Right cardiac atrium (tissue), 5 donors: ENCODE results near the gene TNC. TPM values are rescaled to one million over a fixed set of nuclear protein-coding genes. Genes with fewer than 3 reads are reported as not detected.

ENCODE experiments used
- ATAC-seq, 2 donors: fragments of 200-7000 bp; cut with Tn5 transposase; one replicate each; pipeline versions ENCODE4 v1.8.0 to v1.9.1; 2020; ENCODE audit warnings: moderate library complexity in 2 of 2, mild to moderate bottlenecking in 1 of 2
- DNase-seq, 3 donors: peaks; one replicate each; pipeline ENCODE4 v3.0.0-alpha.2; 2020
- H3K27ac ChIP-seq: one replicate; pipeline ENCODE4 v1.5.1; 2013; ENCODE audit warnings: mild to moderate bottlenecking, low read length, control low read depth, moderate library complexity
- H3K27me3 ChIP-seq: one replicate; pipeline ENCODE4 v1.6.1; 2013; ENCODE audit not compliant: control insufficient read depth, insufficient read depth
- H3K4me1 ChIP-seq: one replicate; pipeline ENCODE4 v1.6.1; 2013; ENCODE audit warnings: low read length; ENCODE audit not compliant: control insufficient read depth, insufficient read depth
- H3K4me3 ChIP-seq: one replicate; pipeline ENCODE4 v1.5.1; 2013; ENCODE audit warnings: low read length, control low read depth
- H3K9me3 ChIP-seq: one replicate; pipeline ENCODE4 v1.6.1; 2013; ENCODE audit warnings: low read length; ENCODE audit not compliant: control insufficient read depth
- WGBS: extraction: QIAGEN DNeasy Blood & Tissue Kit; methylation state at CpG from one replicate; pipeline ENCODE4 v1.1.7; 2013; 5-methylcytosine and 5-hydroxymethylcytosine counted together
- intact Hi-C, 4 donors: fragments of 100-400 bp; cut with DNase I; formaldehyde crosslinking; loops; one replicate each; pipeline versions ENCODE4 v1.11.0 to v1.14.0; 2022 to 2023
- polyA plus RNA-seq: library from polyadenylated mRNA; stranded (reverse); fragments of 200-250 nt; gene quantifications from one replicate; pipeline ENCODE4 v1.2.3, GENCODE V29; 2013
- total RNA-seq, 4 donors: library from RNA; stranded (reverse); fragmentation: NEBNext Ultra II Directional; extraction: Animal tissue kit (Norgen Biotek cat#: 25700); gene quantifications; one replicate each; pipeline ENCODE4 v1.2.1, GENCODE V29; 2021
- donor health status: healthy with polysubstance abuse.
- donor health status: DM: no; HTN: yes; CAD: no.
- donor health status: DM: no; HTN: no; CAD: no.
- donor health status: DM: no; HTN: yes; CAD: no; lungs with severe emphysema.
- donor health status: DM: yes; HTN: yes; CAD: no.

Gene TNC
- total and polyA plus RNA-seq, 5 donors, result 2.5 to 34.4 (median 6.9) TPM

- WGBS, result 53% methylated on average over 4 of the region's 4 CpGs
- ATAC-seq (no peak), DNase-seq (no peak)
- Histone ChIP-seq H3K27ac (no peak overlapping the region), H3K4me3 (no peak overlapping the region), H3K9me3 (no peaks in the 10 kb centered on the region), H3K4me1 (no peaks in the 10 kb centered on the region), H3K27me3 (no peaks in the 10 kb centered on the region)
- intact Hi-C loops, result no loop called here
Observed at GRCh38 chr9:115030006-115030405, 88.0 kb downstream of the TNC start.

GRCh38 chr9:115025721-115026120 is 92.2 kb downstream of the TNC start:
- no peak for ATAC-seq
- no peaks in the 10 kb centered on the region for H3K4me1 ChIP-seq
- no peak for DNase-seq
- H3K27ac ChIP-seq, result no peak overlapping the region
- H3K9me3 ChIP-seq, result no peaks in the 10 kb centered on the region
- no peak overlapping the region for H3K4me3 ChIP-seq
- H3K27me3 ChIP-seq, result no peaks in the 10 kb centered on the region
- intact Hi-C loops, result no loop called here

DNA sequence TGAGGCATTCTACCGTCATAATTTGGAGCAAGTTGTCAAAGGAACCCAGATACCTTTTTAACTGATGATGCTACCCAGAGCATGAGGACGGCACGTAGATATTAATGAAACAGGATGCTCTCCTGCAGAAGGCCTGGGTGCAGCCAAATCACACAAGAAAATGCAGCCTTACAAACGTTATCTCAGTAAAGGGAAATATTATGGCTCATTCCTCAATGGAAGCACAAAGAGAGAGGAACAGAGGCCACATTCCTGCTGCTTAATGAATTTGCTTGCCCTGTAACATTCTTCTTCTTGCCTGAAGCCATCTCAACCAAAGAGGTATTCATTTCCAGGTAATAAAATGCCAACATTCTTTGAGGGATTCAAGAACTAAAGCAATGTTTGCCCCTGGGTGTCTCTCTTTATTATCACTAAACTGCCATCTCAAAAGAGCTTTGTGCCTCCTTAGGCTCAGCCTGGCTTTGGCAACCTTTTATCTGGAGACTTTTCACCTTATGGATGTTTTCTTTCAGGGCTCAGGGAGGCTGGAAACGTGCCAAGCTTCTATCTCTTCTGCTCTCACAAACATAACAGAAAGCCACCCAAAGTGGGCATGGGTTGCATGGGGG is 92.9 kb downstream of the TNC start:
- H3K4me1 ChIP-seq, result no peaks in the 10 kb centered on the region
- no peak overlapping the region for H3K4me3 ChIP-seq
- no peaks in the 10 kb centered on the region for H3K27me3 ChIP-seq
- WGBS, result 44% methylated on average over 5 of the region's 5 CpGs
- no peak overlapping the region for H3K27ac ChIP-seq
- no peak for DNase-seq
- intact Hi-C loops, result no loop called here
- no peaks in the 10 kb centered on the region for H3K9me3 ChIP-seq
- no peak for ATAC-seq

DNA sequence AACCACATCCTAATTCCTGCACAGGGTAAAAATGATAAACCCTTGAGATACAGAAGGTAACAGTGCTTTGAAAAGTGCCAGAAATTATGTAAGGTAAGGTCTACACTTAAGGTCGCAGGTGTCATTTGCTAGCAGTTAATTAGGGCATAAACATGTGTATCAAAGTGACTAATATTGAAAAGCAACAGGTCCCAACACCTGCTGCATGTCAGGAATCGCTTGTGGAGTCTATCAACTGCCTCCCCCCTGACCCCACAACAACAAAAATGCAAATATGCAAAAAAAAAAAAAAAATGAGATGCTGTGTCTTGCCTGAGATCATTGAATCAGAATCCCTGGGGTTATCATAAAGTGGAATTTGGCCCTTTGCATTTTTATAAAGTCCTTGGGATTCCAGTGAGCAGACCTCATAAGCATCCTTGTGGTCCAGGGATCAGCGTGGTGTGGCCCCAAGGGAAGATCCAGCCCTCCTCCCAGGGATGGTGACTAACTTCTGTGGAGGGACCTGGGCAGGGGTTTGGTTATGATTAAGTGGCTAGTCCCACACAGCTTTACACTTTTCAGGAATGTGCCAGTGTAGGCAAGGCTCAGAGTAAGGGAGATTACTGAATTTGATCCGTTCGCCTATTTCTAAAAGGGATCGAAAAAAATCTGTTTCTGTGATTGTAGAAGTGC is 95.1 kb downstream of the TNC start:
- no peak for DNase-seq
- H3K27me3 ChIP-seq, result no peaks in the 10 kb centered on the region
- H3K4me1 ChIP-seq, result no peaks in the 10 kb centered on the region
- H3K4me3 ChIP-seq, result no peak overlapping the region
- H3K9me3 ChIP-seq, result no peaks in the 10 kb centered on the region
- no peak for ATAC-seq
- H3K27ac ChIP-seq, result no peak overlapping the region
- intact Hi-C loops, result no loop called here
- 83% methylated on average over 6 of the region's 6 CpGs for WGBS

- WGBS, result 62% methylated on average over 8 of the region's 8 CpGs
- H3K9me3 ChIP-seq, result no peaks in the 10 kb centered on the region
- no peak overlapping the region for H3K4me3 ChIP-seq
- intact Hi-C loops, result loop anchor here (5.0 to 10.0 kb wide), 5 partner anchors 104 to 614 kb away; partner anchors contain the start of gene TEX48 (in 2 of the 4)
- no peak overlapping the region for H3K27ac ChIP-seq
- no peaks in the 10 kb centered on the region for H3K27me3 ChIP-seq
- ATAC-seq (peak; percentile 33 to 41), DNase-seq (no peak)
- no peaks in the 10 kb centered on the region for H3K4me1 ChIP-seq
Observed at GRCh38 chr9:115018547-115019435, 99.2 kb downstream of the TNC start.

DNA sequence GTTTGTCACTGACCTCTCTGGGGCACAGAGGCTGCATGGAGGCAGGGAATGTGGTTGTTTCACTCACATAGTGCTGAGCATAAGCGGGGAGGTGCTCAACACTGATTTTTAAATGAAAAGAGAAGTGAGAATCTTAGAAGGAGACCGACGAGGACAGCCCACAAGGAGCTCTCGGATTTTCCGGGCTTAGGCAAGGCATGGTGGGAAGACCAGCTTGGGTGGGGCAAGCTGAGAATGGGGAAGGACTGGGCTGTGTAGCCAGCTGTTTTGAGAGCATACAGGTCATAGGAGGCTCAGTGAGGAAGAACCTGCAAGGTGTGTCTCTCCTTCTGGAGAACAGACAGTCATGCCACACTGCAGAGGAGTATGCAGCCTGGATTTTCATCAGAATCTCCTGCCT is 101.6 kb downstream of the TNC start:
- intact Hi-C loops, result loop anchor here (5.0 to 10.0 kb wide), 5 partner anchors 102 to 612 kb away; partner anchors contain the start of gene TEX48 (in 2 of the 4)
- no peaks in the 10 kb centered on the region for H3K9me3 ChIP-seq
- no peak overlapping the region for H3K27ac ChIP-seq
- H3K4me3 ChIP-seq, result no peak overlapping the region
- H3K4me1 ChIP-seq, result no peaks in the 10 kb centered on the region
- H3K27me3 ChIP-seq, result no peaks in the 10 kb centered on the region
- 76% methylated on average over 5 of the region's 5 CpGs for WGBS
- no peak for ATAC-seq
- peak in 1 of 3 donors; percentile 50 for DNase-seq

GRCh38 chr9:115015018-115015635 is 102.8 kb downstream of the TNC start:
- Histone ChIP-seq H3K9me3 (no peaks in the 10 kb centered on the region), H3K27me3 (no peaks in the 10 kb centered on the region), H3K4me3 (no peak overlapping the region), H3K4me1 (no peaks in the 10 kb centered on the region), H3K27ac (no peak overlapping the region)
- peak in 2 of 3 donors; percentile 23 to 58 for DNase-seq
- 60% methylated on average over 4 of the region's 4 CpGs for WGBS
- ATAC-seq, result peak; percentile 49 to 63
- intact Hi-C loops, result loop anchor here (5.0 to 10.0 kb wide), 5 partner anchors 100 to 610 kb away; partner anchors contain the start of gene TEX48 (in 2 of the 4)

GRCh38 chr9:115014438-115014837 is 103.5 kb downstream of the TNC start:
- Histone ChIP-seq H3K4me3 (no peak overlapping the region), H3K27me3 (no peaks in the 10 kb centered on the region), H3K4me1 (no peaks in the 10 kb centered on the region), H3K27ac (no peak overlapping the region), H3K9me3 (no peaks in the 10 kb centered on the region)
- intact Hi-C loops, result loop anchor here (5.0 to 10.0 kb wide), 7 partner anchors 97 to 610 kb away; partner anchors contain the start of gene TEX48 (in 2 of the 4)
- DNase-seq (no peak), ATAC-seq (no peak)
- WGBS, result 69% methylated on average over 3 of the region's 3 CpGs

GRCh38 chr9:115013998-115014397 is 104.0 kb downstream of the TNC start:
- Histone ChIP-seq H3K4me3 (no peak overlapping the region), H3K4me1 (no peaks in the 10 kb centered on the region), H3K27ac (no peak overlapping the region), H3K27me3 (no peaks in the 10 kb centered on the region), H3K9me3 (no peaks in the 10 kb centered on the region)
- WGBS, result 2% methylated on average over 3 of the region's 3 CpGs
- ATAC-seq (peak; percentile 75 to 76), DNase-seq (peak; percentile 65 to 78 (median 74))
- intact Hi-C loops, result loop anchor here (5.0 to 10.0 kb wide), 7 partner anchors 97 to 609 kb away; partner anchors contain the start of gene TEX48 (in 2 of the 4)

- H3K27me3 ChIP-seq, result no peaks in the 10 kb centered on the region
- intact Hi-C loops, result loop anchor here (5.0 to 10.0 kb wide), 7 partner anchors 95 to 608 kb away; partner anchors contain the start of gene TEX48 (in 2 of the 4)
- no peaks in the 10 kb centered on the region for H3K4me1 ChIP-seq
- no peak for DNase-seq
- H3K4me3 ChIP-seq, result no peak overlapping the region
- no peak for ATAC-seq
- H3K27ac ChIP-seq, result no peak overlapping the region
- 86% methylated on average over 3 of the region's 3 CpGs for WGBS
- no peaks in the 10 kb centered on the region for H3K9me3 ChIP-seq
Observed at GRCh38 chr9:115012486-115012885, 105.5 kb downstream of the TNC start.
